Bronchial epithelial cell (primary cell): ENCODE data around the gene C14orf132. TPM values are rescaled to one million over a fixed set of nuclear protein-coding genes. Genes with fewer than 3 reads are reported as not detected.

Experiments
- DNase-seq: peaks from one replicate; pipeline ENCODE4 v3.0.0-alpha.2; 2010; ENCODE audit warnings: low read depth
- FAIRE-seq: peaks from 2 replicates; lab custom pipeline; 2011; peaks lifted over from hg19 to GRCh38; lab: Jason Lieb, UNC
- H3K27me3 ChIP-seq: 2 replicates; pipeline ENCODE4 v1.5.1; 2011; ENCODE audit warnings: low read length; ENCODE audit not compliant: control insufficient read depth, insufficient read depth
- H3K36me3 ChIP-seq: 2 replicates; pipeline ENCODE4 v1.5.1; 2011; ENCODE audit warnings: low read length; ENCODE audit not compliant: control insufficient read depth, insufficient read depth
- H3K4me3 ChIP-seq: 2 replicates; pipeline ENCODE4 v1.5.1; 2011; ENCODE audit warnings: mild to moderate bottlenecking, low read depth, low read length, control low read depth
- total RNA-seq: library from RNA; depleted of rRNA; stranded (reverse); fragments of >200 nt; gene quantifications from 2 replicates; pipeline ENCODE4 v1.2.1, GENCODE V29; 2014
- TF ChIP-seq, protein P1 (sequence below): IDR thresholded peaks from 2 replicates; pipeline ENCODE4 v1.5.1; 2011; ENCODE audit warnings: mild to moderate bottlenecking, moderate library complexity, low read length, control low read depth, inconsistent platforms; ENCODE audit not compliant: insufficient read depth, severe bottlenecking

Gene C14orf132
- total RNA-seq, 1 donor from 2014 or later, result 1.1 TPM

- FAIRE-seq (no peak), DNase-seq (no peak)
- Histone ChIP-seq H3K36me3 (no peaks in the 10 kb centered on the region), H3K27me3 (peaks cover 27% of the 10 kb centered on the region), H3K4me3 (no peak overlapping the region)
- TF ChIP-seq, protein P1, sequence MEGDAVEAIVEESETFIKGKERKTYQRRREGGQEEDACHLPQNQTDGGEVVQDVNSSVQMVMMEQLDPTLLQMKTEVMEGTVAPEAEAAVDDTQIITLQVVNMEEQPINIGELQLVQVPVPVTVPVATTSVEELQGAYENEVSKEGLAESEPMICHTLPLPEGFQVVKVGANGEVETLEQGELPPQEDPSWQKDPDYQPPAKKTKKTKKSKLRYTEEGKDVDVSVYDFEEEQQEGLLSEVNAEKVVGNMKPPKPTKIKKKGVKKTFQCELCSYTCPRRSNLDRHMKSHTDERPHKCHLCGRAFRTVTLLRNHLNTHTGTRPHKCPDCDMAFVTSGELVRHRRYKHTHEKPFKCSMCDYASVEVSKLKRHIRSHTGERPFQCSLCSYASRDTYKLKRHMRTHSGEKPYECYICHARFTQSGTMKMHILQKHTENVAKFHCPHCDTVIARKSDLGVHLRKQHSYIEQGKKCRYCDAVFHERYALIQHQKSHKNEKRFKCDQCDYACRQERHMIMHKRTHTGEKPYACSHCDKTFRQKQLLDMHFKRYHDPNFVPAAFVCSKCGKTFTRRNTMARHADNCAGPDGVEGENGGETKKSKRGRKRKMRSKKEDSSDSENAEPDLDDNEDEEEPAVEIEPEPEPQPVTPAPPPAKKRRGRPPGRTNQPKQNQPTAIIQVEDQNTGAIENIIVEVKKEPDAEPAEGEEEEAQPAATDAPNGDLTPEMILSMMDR, result no peak
Observed at GRCh38 chr14:96091941-96092411, 52.8 kb downstream of the C14orf132 start.

DNA sequence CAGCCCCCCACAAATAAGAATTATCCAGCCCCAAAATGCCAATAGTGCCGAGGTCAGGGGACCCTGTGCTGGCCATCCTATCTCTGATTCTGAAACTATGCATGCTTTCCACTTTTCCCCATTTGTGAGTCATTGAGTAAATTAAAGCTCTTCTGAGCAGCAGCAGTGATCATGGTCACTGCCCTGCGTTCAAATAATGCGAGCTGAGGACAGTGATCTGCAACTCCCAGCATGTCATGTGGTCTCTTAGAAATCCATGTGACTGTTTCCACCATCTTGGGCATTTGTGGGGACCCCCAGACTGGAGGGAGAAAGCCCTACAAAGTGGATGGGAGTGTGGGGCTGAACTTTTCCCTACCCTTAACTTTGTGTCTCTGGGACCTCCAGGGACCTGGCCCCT lies 53.8 kb downstream of the C14orf132 start:
- H3K27me3 ChIP-seq, result peaks cover 29% of the 10 kb centered on the region
- TF ChIP-seq, protein P1, result no peak
- FAIRE-seq (peak; percentile 13), DNase-seq (no peak)
- no peaks in the 10 kb centered on the region for H3K36me3 ChIP-seq
- H3K4me3 ChIP-seq, result no peak overlapping the region

- no peak overlapping the region for H3K4me3 ChIP-seq
- DNase-seq (no peak), FAIRE-seq (no peak)
- no peaks in the 10 kb centered on the region for H3K36me3 ChIP-seq
- H3K27me3 ChIP-seq, result peaks cover 24% of the 10 kb centered on the region
- TF ChIP-seq, protein P1, result no peak
Observed at GRCh38 chr14:96094211-96094610, 55.0 kb downstream of the C14orf132 start.

DNA sequence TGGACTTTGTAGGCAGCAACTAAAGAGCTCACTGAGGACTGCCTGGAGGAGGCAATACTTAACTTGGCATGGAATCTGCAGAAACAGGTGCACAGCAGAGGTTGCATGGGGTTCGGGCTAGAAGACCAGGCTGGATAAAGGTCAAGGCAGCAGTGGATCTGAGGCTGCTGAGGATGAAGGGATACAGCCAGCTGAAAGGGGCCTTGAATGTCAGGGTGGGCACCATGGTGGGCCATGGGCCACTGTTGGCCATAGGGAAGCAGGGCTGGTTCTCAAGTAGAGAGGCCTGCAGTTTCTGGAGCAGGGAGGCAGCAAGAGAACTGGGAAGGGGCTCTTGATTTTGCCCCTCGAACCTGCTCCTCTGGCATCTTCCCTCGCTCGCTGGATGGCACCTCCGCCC lies 55.5 kb downstream of the C14orf132 start:
- DNase-seq (no peak), FAIRE-seq (no peak)
- no peaks in the 10 kb centered on the region for H3K36me3 ChIP-seq
- peaks cover 23% of the 10 kb centered on the region for H3K27me3 ChIP-seq
- no peak overlapping the region for H3K4me3 ChIP-seq
- TF ChIP-seq, protein P1, result no peak

DNA sequence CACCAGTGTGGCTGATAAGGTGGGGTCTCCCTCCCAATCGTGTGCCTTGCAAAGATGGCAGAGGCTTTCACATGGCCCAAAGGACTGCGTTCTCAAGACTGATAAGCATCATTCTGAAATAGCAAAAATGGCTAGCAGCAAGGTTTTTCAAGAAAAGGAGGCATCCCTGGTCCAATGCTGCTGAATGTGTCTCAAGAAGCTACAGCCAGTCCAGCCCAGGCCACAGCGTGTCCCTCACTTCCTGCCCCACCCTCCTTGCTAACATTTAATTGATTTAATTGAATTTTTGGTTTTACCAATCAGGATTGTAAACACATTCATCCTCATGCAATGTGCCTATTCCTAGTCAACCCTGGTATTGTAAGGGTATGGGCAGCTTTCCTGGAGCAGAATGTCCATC lies 55.9 kb downstream of the C14orf132 start:
- TF ChIP-seq, protein P1, result no peak
- H3K36me3 ChIP-seq, result no peaks in the 10 kb centered on the region
- DNase-seq, result no peak
- H3K27me3 ChIP-seq, result peaks cover 21% of the 10 kb centered on the region
- FAIRE-seq, result no peak
- H3K4me3 ChIP-seq, result no peak overlapping the region
